Activated T-helper 1 cell treated with anti-CD3 and anti-CD28 coated beads, Interleukin-2, amount 50 U/mL, for 16 hours (primary cell): ENCODE results near the gene CUX1.

Experiments used
- DNase-seq, 2 donors: peaks; one replicate each; pipeline ENCODE4 v3.0.0-alpha.2; 2020; ENCODE audit warnings: low read depth in 1 of 2, low spot score in 1 of 2

The CUX1 gene

DNA sequence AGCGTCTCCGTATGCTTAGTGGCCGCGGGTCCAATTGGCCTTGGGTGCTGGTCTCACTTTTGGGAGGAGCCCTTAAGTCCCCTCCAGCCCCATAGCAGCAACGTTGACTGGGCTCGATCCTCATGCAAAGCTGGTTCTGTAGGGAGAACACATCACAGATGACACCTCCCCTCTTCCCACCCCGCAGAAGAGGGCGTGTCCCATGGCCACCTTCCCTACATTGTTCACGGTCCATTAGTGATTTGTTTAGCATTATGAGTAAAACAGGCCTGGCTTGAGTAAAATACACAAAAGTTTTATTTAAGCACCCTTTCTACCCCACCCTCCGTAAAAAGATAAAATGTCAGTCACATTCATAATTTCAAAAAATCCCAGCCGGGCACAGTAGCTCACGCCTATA, 380.2 kb downstream of the CUX1 start:
- no peak for DNase-seq

DNA sequence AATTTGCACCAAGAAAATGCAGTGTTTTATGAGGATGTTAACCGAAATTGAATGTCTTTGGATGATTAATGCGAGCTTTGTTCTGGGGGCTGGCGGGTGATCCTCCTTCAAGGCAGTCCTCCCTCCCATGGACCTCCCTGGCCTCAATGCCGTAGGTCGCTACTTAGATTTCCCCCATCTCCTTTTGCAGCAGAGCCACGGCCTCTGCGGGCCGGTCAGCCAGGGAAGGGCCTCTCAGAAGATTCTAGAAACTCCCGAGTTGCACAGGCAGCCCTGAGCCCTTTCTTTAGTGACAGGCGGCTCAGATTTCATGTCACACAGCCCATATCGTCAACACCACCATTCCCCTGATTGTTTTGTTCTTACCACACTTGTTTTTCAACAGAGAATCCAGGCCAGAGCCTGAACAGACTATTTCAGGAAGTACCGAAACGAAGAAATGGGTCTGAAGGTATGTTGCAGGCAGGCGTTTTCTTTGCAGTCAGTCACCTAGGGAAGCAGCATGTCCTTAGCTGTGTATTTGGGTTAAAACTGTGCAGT, 381.1 kb downstream of the CUX1 start:
- no peak for DNase-seq

DNA sequence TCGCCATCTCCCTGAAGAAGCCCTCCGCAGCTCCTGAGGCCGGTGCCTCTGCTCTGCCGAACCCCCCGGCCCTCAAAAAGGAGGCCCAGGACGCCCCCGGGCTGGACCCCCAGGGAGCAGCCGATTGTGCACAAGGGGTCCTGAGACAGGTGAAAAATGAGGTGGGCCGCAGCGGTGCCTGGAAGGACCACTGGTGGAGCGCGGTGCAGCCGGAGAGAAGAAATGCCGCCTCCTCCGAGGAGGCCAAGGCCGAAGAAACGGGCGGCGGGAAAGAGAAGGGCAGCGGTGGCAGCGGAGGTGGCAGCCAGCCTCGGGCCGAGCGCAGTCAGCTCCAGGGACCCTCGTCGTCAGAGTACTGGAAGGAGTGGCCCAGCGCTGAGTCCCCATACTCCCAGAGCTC, 384.1 kb downstream of the CUX1 start:
- DNase-seq: no peak

- no peak for DNase-seq
Measured at GRCh38 chr7:102202556-102202955, 385.1 kb downstream of the CUX1 start.

DNA sequence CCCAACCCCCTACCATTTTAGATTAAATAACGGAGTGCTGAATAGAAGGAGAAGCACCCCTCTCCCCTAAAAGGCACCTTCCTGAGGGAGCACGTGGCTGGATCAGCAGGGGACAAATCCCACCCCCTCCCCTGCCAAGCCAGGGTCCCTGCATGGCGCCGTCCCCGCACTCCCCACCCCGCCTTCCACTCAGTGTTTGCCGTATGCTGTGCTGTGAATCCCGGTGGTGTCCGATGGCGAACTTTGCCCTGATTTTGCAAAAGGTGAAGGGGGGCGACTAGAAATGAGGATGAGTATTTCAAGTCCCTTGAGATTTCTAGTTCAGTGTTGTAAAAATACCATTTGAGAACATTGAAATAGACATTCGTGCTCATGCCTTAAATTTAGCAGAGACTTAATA, 385.8 kb downstream of the CUX1 start:
- no peak for DNase-seq

GRCh38 chr7:102204212-102204611, 386.8 kb downstream of the CUX1 start:
- DNase-seq: no peak

DNA sequence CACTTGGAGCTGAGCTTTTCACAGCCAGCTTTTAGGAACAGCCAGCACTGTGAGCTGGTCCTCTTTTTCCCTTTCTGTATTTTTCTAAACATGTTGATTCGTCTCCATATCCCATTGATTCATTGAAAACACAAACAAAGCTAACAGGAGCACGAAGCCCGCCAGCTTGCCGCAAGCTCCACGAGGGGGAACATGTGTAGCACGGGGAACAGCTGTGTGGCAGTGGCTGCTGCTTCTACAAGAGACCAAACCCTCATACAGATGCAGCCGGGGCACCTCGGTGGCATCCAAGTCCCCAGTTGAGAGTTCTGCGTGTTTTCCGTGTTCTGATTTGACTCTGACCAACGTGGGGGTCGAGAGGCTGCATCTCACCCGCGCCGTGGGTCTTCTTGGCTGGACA, 388.5 kb downstream of the CUX1 start:
- DNase-seq: no peak

DNA sequence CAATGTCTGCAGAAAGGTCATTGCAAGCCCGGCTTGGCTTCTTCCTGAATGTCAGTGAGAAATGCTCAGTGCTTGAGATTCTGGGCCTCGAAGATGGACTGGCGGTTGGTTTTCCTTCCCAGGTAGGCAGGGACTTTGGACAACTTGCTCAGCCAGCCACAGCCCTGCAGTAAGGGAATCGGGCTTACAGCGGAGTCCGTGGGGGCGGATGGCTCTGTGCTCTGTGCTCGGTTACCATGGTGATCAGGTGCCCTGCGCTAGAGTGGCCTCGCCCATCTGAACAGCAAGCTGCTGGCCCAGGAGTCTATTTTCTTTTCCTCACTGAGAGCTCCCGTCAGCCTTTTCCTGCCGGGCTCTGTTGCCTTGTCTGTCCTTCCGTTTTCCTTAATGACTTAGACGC, 391.4 kb downstream of the CUX1 start:
- no peak for DNase-seq

DNA sequence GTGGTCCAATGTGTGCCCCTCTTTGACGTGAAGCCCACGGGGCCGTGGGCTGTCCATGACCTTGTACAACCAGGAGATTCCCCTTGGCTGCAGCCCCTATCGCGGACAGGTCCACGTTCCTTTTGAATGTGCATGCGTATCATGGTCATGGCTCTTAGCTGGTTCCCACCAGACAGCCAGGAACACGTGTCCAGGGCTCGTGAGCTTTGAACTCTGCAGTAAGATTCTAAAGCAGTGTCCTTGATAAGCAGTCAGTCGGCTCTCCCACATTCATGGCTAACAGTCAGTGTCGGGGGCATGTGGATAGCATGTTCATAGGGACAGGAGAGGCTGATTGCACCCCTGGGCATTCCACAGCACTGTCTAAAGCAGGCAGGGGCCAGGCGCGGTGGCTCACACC, 393.4 kb downstream of the CUX1 start:
- DNase-seq: no peak

DNA sequence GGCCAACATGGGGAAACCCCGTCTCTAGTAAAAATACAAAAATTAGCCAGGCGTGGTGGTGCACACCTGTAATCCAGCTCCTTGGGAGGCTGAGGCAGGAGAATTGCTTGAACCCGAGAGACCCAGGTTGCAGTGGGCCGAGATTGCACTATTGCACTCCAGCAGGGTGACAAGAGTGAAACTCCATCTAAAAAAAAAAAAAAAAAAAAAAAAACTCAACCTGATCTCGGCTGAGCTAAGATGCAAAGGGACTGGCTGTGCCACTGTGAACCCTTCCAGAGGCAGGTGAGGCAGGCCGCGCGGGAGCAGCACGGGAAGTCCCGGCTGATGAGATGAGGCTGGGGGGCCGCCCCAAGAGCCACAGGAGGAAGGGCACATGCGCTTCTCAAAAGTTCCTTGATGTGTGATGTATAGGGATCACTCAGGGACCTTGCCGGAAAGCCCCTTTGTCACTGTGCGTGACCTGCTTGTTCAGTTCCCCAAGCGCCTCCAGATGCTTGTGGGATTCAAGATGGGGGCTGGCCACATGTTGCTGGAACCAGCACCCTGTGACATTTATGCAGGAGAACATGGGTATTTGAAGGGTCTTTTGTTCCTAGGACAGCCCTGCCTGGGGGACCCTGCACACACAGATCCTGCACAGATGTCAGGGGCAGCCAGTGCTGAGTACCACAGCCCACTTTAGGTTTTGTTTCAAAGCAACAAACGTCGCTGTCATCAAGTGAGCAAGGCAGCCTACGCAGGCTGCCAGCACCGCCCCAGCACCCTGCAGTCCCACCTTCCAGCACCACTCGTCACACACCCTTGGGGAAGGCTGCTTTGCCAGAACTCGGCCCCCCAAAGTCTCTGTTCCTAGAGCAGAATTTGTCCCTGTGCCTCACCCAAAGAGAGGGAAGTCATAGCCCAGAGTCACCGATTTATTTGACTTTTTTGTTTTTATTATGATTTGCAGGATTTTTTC, 394.4 kb downstream of the CUX1 start:
- DNase-seq: no peak

DNA sequence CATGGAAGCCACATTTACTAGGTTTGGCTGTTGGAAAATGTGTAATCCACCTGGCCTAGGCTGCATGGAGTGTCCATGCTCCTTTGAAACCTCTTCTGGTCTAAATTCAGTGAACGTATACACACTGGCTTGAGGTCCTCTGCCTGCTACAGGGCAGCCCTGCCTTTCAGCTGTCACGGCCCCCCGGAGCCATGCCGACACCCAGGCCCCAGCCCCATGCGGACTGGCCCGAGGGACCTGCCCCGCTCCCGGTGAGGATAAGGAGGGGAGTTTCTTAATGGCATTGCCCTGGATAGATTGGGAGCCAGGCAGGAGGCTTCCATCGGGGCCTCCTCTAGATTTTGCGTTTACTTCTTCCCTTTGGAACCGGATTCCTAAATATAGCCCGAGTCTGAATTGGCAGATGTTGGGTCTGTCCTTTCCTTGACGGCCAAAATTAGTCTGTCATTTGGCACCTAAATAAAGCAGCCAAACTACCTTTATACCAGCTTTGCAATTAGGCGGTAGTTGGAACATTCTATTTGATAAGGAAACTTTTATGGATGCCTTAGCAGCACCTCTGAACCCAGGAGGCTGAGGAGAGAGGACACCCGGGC, 397.1 kb downstream of the CUX1 start:
- DNase-seq: no peak

DNA sequence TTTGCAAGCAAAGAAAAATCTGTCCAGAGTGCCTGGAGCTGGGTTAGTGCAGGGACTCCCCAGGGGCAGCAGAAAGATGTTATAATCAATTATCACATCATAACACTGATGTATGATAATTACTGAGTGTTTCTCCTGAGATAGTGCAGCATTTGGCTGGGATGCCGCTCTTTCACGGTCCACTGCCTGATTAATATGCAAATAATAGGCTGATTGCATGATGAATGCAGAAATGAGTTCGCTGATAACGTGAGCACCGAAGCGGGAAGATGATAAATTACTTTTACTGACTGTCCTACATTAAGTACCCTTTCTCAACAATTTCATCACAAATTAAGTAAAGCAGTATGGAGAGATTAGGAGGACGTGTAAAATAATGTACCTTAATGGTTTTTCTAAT, 397.8 kb downstream of the CUX1 start:
- DNase-seq: no peak

- DNase-seq: no peak
Measured at GRCh38 chr7:102215711-102216110, 398.3 kb downstream of the CUX1 start.

GRCh38 chr7:102216573-102217314, 399.3 kb downstream of the CUX1 start:
- DNase-seq: no peak

DNA sequence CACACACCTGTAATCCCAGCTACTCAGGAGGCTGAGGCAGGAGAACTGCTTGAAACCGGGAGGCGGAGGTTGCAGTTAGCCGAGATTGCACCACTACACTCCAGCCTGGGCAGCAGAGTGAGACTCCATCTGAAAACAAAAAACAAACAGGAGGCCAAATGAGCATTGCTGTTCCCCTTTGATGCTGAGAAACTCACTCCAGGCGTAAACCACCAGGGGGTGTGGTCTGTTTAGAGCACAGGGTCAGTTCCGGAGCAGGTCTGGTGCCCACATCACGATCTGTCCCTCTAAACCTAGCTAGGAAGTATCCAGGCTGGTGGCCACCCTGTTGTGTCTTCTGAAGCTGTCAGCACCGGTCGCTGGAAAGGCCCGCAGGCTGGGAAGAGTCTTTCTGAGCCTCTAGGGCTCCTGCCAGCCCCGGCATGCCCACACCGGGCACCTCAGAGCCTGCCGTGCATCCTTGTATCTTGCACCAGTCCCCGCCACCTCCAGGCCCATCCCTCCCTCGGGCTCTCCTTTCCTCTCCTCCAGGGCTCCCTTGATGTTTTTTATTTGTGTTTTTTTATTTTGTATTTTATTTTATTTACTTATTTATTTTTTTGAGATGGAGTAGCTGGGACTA, 402.9 kb downstream of the CUX1 start:
- DNase-seq: no peak

DNA sequence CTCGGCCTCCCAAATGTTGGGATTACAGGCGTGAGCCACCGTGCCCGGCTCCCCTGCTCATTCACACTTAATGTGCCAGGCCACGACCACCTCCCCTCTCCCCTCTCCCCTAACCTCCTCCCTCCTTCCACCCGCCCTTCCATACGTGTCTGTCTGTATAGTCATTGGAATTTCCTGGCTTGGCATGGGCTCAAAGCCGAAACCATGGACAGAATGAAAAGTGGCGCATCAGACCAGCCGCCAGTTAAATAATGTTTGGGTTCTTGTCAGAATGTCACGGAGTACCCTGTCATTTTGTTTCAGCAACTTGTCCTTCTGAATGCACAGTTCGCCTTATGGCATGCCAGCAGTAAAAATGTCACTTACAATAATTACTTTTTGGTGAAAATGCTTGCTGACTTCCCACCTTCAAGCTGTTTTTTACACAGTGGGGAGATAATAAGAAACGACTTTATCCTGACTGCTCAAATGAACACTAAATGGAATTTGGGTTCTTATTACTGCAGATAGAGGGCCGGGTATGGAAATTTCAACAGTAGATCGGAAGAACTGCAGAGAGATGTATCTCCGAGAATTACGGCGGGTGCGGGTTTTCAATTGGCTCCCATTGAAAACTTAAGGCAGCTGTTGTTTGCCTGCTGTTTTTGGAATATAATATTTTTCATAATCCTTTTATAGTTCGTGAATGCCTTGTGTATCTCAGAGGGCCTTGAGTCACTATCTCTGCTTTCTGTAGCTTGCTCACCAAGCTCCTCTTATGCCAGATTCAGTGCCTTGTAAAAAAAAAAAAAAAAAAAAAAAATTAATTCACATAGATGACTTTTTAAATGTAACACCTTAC, 403.8 kb downstream of the CUX1 start:
- no peak for DNase-seq

DNA sequence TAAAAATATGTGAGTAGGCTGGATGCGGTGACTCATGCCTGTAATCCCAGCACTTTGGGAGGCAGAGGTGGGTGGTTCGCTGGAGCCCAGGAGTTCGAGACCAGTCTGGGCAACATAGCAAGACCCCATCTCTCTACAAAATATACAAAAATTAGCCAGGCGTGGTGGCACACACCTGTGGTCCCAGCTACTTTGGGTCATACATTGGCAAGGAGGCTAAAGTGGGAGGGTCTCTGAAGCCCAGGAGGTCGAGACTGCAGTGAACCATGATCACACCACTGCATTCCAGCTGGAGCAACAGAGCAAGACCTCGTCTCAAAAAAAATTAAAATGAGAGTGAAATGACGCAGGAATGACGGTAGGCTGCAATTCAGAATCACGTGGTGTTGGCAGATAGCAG, 404.5 kb downstream of the CUX1 start:
- DNase-seq: no peak

GRCh38 chr7:102222445-102222844, 405.0 kb downstream of the CUX1 start:
- no peak for DNase-seq

- DNase-seq: no peak
Measured at GRCh38 chr7:102223184-102223583, 405.8 kb downstream of the CUX1 start.

- DNase-seq: no peak
Measured at GRCh38 chr7:102225025-102225424, 407.6 kb downstream of the CUX1 start.
